Sigmoid colon (tissue), 7 donors: Measurements from ENCODE around the gene TRDMT1. TPM values are rescaled to one million over a fixed set of nuclear protein-coding genes. Genes with fewer than 3 reads are reported as not detected.

ENCODE experiments used
- DNase-seq: peaks from one replicate; pipeline ENCODE4 v3.0.0-alpha.2; 2019
- H3K27ac ChIP-seq, 4 donors: fragments of 200-600 bp; sonication (generic); one replicate each; pipeline ENCODE4 v1.5.1; 2016 to 2019; ENCODE audit warnings: mild to moderate bottlenecking in 1 of 4
- H3K27me3 ChIP-seq, 3 donors: fragments of 200-600 bp; sonication (generic); one replicate each; pipeline ENCODE4 v1.5.1; 2019; ENCODE audit warnings: mild to moderate bottlenecking in 1 of 3
- H3K36me3 ChIP-seq, 4 donors: fragments of 200-600 bp; sonication (generic); one replicate each; pipeline ENCODE4 v1.5.1; 2016 to 2019
- H3K4me1 ChIP-seq, 4 donors: fragments of 200-600 bp; sonication (generic); one replicate each; pipeline ENCODE4 v1.5.1; 2017 to 2019
- H3K4me3 ChIP-seq, 4 donors: fragments of 200-600 bp; sonication (generic); one replicate each; pipeline ENCODE4 v1.5.1; 2017 to 2019; ENCODE audit warnings: mild to moderate bottlenecking in 2 of 4, moderate library complexity in 1 of 4
- H3K9me3 ChIP-seq, 4 donors: fragments of 200-600 bp in 3 of 4; sonication (generic) in 3 of 4; one replicate each; pipeline versions ENCODE4 v1.5.1 to v1.6.1; 2013 to 2019
- CTCF ChIP-seq, 4 experiments: fragments of 450-650 bp in 3 of 4; fragments of 200-600 bp in 1 of 4; IDR thresholded peaks; one replicate each; pipeline ENCODE4 v1.5.1; 2016 to 2019; ENCODE audit warnings: antibody characterized with exemption in 4 of 4, mild to moderate bottlenecking in 3 of 4, moderate library complexity in 2 of 4
- EP300 ChIP-seq, 4 donors: sonication (generic); formaldehyde crosslinking; IDR thresholded peaks; one replicate each; pipeline ENCODE4 v1.6.1; 2017; ENCODE audit warnings: antibody characterized with exemption in 4 of 4
- POLR2A ChIP-seq, 2 donors: fragments of 450-650 bp; IDR thresholded peaks; one replicate each; pipeline ENCODE4 v1.6.1; 2016; ENCODE audit warnings: antibody characterized with exemption in 2 of 2, mild to moderate bottlenecking in 2 of 2, moderate library complexity in 2 of 2
- POLR2AphosphoS5 ChIP-seq, 4 donors: sonication (generic); formaldehyde crosslinking; IDR thresholded peaks; one replicate each; pipeline ENCODE4 v1.6.1; 2017; ENCODE audit warnings: antibody characterized with exemption in 4 of 4
- WGBS, 2 donors: extraction: QIAGEN DNeasy Blood & Tissue Kit; methylation state at CpG; one replicate each; pipeline ENCODE4 v1.1.7; 2013; 5-methylcytosine and 5-hydroxymethylcytosine counted together
- intact Hi-C: fragments of 100-400 bp; cut with DNase I; formaldehyde crosslinking; loops from one replicate; pipeline ENCODE4 v1.15.1; 2023
- polyA plus RNA-seq, 3 donors: library from polyadenylated mRNA; stranded (reverse); fragments of 200-250 nt; gene quantifications; one replicate each; pipeline ENCODE4 v1.2.3, GENCODE V29; 2013
- total RNA-seq, 4 donors: library from RNA; depleted of rRNA; stranded (reverse); fragments of >200 nt; gene quantifications; one replicate each; pipeline ENCODE4 v1.1.0, GENCODE V29; 2016
- donor health status: healthy with polysubstance abuse.
- donor health status: Bipolar disorder and iron deficiency.
- donor health status: healthy.

Gene TRDMT1, protein sequence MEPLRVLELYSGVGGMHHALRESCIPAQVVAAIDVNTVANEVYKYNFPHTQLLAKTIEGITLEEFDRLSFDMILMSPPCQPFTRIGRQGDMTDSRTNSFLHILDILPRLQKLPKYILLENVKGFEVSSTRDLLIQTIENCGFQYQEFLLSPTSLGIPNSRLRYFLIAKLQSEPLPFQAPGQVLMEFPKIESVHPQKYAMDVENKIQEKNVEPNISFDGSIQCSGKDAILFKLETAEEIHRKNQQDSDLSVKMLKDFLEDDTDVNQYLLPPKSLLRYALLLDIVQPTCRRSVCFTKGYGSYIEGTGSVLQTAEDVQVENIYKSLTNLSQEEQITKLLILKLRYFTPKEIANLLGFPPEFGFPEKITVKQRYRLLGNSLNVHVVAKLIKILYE
- total RNA-seq: 10 to 100 TPM in 1 of 4 donors, 1 to 10 TPM in 3; 7.5 to 13.6 (median 8.4) TPM
- 1 to 10 TPM; 1.2 to 2.3 (median 2.3) TPM for polyA plus RNA-seq

- no peaks in the 10 kb centered on the region for H3K9me3 ChIP-seq
- H3K4me3 ChIP-seq: peak within 1 kb of the TSS; percentile 67 to 77 (median 70)
- no peaks in the 10 kb centered on the region for H3K27me3 ChIP-seq
- peaks cover 3 to 15% (median 10%) of the 10 kb centered on the region in 4 donors for H3K4me1 ChIP-seq
- TF ChIP-seq POLR2A (IDR thresholded peaks at IDR 0.05): peak in 1 of 2 donors; percentile 29
- no peak for TF ChIP-seq CTCF (IDR thresholded peaks at IDR 0.05)
- peak; percentile 69 to 85 (median 78) for TF ChIP-seq POLR2AphosphoS5 (IDR thresholded peaks at IDR 0.05)
- 0 to 1% methylated on average over 60 of the region's 60 CpGs for WGBS, 2 donors
- intact Hi-C loops: loop anchor here (2.0 kb wide), 1 partner anchor 28 kb away; the partner anchor contains the start of gene VIM
- H3K27ac ChIP-seq: peak within 1 kb of the TSS; percentile 88 to 95 (median 91)
- DNase-seq: peak; percentile 94
- no peaks in the 10 kb centered on the region for H3K36me3 ChIP-seq
These were observed at the start of gene TRDMT1 for GRCh38 chr10:17200912-17201793. TRDMT1 (minus strand) TSS chr10:17201672; CDS start chr10:17201634, 38 bp downstream.

DNA sequence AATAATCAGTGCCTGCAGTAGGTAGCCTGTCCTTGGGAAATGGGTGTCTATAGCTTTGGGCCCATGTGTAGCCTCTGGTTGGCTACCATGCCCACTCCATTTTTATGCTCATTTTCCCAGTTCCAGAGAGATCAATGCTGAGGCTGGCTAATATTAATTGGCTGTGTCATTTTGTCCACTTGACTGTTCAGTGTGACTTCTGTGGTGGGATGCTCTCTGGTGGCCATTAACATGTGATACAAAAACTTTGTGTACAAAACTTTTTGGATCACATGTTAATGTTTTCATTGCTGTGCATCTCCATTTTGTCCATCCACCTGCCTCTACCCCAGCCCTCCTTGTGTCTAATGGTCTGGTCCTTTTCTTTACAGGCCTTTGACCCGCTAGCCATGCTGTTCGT is 49.3 kb upstream of the TRDMT1 start:
- intact Hi-C loops: no loop called here
- Histone ChIP-seq H3K9me3 (no peaks in the 10 kb centered on the region), H3K36me3 (no peaks in the 10 kb centered on the region), H3K4me3 (no peak overlapping the region), H3K27ac (no peak overlapping the region), H3K4me1 (no peaks in the 10 kb centered on the region), H3K27me3 (no peaks in the 10 kb centered on the region)
- 90 to 97% methylated on average over 2 of the region's 2 CpGs for WGBS, 2 donors
- no peak for TF ChIP-seq EP300 (IDR thresholded peaks at IDR 0.05)
- TF ChIP-seq CTCF (IDR thresholded peaks at IDR 0.05): no peak
- no peak for TF ChIP-seq POLR2AphosphoS5 (IDR thresholded peaks at IDR 0.05)
- TF ChIP-seq POLR2A (IDR thresholded peaks at IDR 0.05): no peak
- no peak for DNase-seq

GRCh38 chr10:17249820-17250219 is 48.3 kb upstream of the TRDMT1 start:
- no peaks in the 10 kb centered on the region for H3K36me3 ChIP-seq
- WGBS, 2 donors: 18 to 55% methylated on average over 4 of the region's 4 CpGs
- no peaks in the 10 kb centered on the region for H3K4me1 ChIP-seq
- no peak overlapping the region for H3K4me3 ChIP-seq
- no peak overlapping the region for H3K27ac ChIP-seq
- DNase-seq: no peak
- intact Hi-C loops: no loop called here
- TF ChIP-seq CTCF (IDR thresholded peaks at IDR 0.05) (no peak), POLR2A (IDR thresholded peaks at IDR 0.05) (no peak), POLR2AphosphoS5 (IDR thresholded peaks at IDR 0.05) (no peak), EP300 (IDR thresholded peaks at IDR 0.05) (no peak)
- H3K9me3 ChIP-seq: no peaks in the 10 kb centered on the region
- no peaks in the 10 kb centered on the region for H3K27me3 ChIP-seq

GRCh38 chr10:17248964-17249363 is 47.5 kb upstream of the TRDMT1 start:
- Histone ChIP-seq H3K27me3 (no peaks in the 10 kb centered on the region), H3K27ac (no peak overlapping the region), H3K4me1 (no peaks in the 10 kb centered on the region), H3K4me3 (no peak overlapping the region), H3K9me3 (no peaks in the 10 kb centered on the region), H3K36me3 (no peaks in the 10 kb centered on the region)
- TF ChIP-seq EP300 (IDR thresholded peaks at IDR 0.05) (no peak), CTCF (IDR thresholded peaks at IDR 0.05) (no peak), POLR2AphosphoS5 (IDR thresholded peaks at IDR 0.05) (no peak), POLR2A (IDR thresholded peaks at IDR 0.05) (no peak)
- 11 to 79% methylated on average over 1 of the region's 1 CpG for WGBS, 2 donors
- no peak for DNase-seq
- intact Hi-C loops: no loop called here
